GM18519 (cell line): ENCODE results near the gene ARHGEF2.

ENCODE experiments used
- ATAC-seq: cut with Tn5 transposase; IDR thresholded peaks from one replicate; pipeline ENCODE4 v1.9.1; 2021; ENCODE audit warnings: mild to moderate bottlenecking, moderate library complexity; ENCODE audit not compliant: unreplicated experiment, low FRiP score

The ARHGEF2 gene

GRCh38 chr1:155973723-155974122 lies 4.6 kb downstream of the ARHGEF2 start:
- no peak for ATAC-seq

- no peak for ATAC-seq
These were observed 6.2 kb downstream of the ARHGEF2 start for GRCh38 chr1:155971910-155972809.

- no peak for ATAC-seq
These were observed 7.7 kb downstream of the ARHGEF2 start for GRCh38 chr1:155970531-155971167.

- ATAC-seq = no peak
These were observed 9.0 kb downstream of the ARHGEF2 start for GRCh38 chr1:155969377-155969791.

- ATAC-seq = no peak
These were observed 9.7 kb downstream of the ARHGEF2 start for GRCh38 chr1:155968670-155969069.

GRCh38 chr1:155968051-155968400 lies 10.3 kb downstream of the ARHGEF2 start:
- no peak for ATAC-seq

- no peak for ATAC-seq
These were observed 10.9 kb downstream of the ARHGEF2 start for GRCh38 chr1:155967341-155968050.

- no peak for ATAC-seq
These were observed 11.6 kb downstream of the ARHGEF2 start for GRCh38 chr1:155966750-155967149.

GRCh38 chr1:155966135-155966534 lies 12.2 kb downstream of the ARHGEF2 start:
- no peak for ATAC-seq

GRCh38 chr1:155964193-155964592 lies 14.2 kb downstream of the ARHGEF2 start:
- ATAC-seq = no peak

- ATAC-seq = no peak
These were observed 15.6 kb downstream of the ARHGEF2 start for GRCh38 chr1:155962599-155963211.

GRCh38 chr1:155961937-155962336 lies 16.4 kb downstream of the ARHGEF2 start:
- no peak for ATAC-seq

- ATAC-seq = no peak
These were observed 18.1 kb downstream of the ARHGEF2 start for GRCh38 chr1:155960081-155960745.

GRCh38 chr1:155957411-155957915 lies 20.9 kb downstream of the ARHGEF2 start:
- ATAC-seq = no peak

- no peak for ATAC-seq
These were observed 23.7 kb downstream of the ARHGEF2 start for GRCh38 chr1:155954645-155955044.

GRCh38 chr1:155952505-155952890 lies 25.8 kb downstream of the ARHGEF2 start:
- ATAC-seq = no peak

GRCh38 chr1:155951753-155952504 lies 26.4 kb downstream of the ARHGEF2 start:
- ATAC-seq = no peak

- ATAC-seq = no peak
These were observed 27.5 kb downstream of the ARHGEF2 start for GRCh38 chr1:155950829-155951228.

GRCh38 chr1:155947741-155948140 lies 30.6 kb downstream of the ARHGEF2 start:
- ATAC-seq = no peak
